GM18502 (cell line): ENCODE data around the gene TBKBP1.
A peak's percentile ranks its signal among the peaks of the same experiment; 100 is the strongest.

ENCODE experiments used
- ATAC-seq: cut with Tn5 transposase; IDR thresholded peaks from one replicate; pipeline ENCODE4 v1.9.1; 2021; ENCODE audit warnings: mild to moderate bottlenecking; ENCODE audit not compliant: unreplicated experiment, poor library complexity

Gene TBKBP1

DNA sequence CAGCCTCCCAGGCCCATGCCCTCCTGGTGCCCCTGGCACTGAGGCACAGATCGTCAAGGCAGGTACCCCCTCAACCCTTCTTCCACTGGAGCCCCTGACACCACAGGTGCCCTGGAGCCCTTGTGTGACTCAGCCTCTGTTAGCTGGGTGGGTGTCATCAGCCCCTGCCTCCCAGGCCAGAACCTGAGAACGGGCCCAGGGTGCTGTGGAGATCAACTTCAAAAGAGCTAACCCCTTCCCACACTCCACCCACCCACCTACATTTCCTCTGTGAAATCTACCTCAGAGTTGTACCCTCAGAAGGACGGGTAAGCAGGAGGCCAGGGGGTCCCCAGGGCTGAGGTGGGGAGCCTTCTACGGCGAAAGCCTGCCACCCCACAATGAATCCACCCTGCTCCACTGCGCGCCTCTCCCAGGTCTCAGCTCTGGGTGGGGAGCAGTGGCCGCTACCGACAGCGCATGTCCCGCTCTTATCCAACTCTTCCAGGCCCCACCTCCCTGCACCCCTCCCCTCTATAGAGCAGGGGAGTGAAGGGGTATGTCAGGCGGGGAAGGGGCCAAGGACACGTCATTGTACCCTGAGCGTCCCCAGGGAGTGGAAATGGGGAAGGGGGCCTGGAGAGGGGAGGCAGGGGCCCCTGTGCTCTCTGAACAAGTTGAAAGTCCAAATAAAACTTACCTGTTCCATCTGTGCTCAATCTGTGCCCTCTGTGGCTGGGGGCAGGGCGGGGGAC is 17.6 kb downstream of the TBKBP1 start:
- ATAC-seq, result no peak

- ATAC-seq, result no peak
Measured at GRCh38 chr17:47712330-47713023, 18.5 kb downstream of the TBKBP1 start.

GRCh38 chr17:47713980-47714700 is 20.2 kb downstream of the TBKBP1 start:
- ATAC-seq, result no peak

- no peak for ATAC-seq
Measured at GRCh38 chr17:47714773-47715396, 20.9 kb downstream of the TBKBP1 start.

GRCh38 chr17:47715669-47716325 is 21.8 kb downstream of the TBKBP1 start:
- no peak for ATAC-seq

GRCh38 chr17:47716375-47716774 is 22.4 kb downstream of the TBKBP1 start:
- no peak for ATAC-seq

DNA sequence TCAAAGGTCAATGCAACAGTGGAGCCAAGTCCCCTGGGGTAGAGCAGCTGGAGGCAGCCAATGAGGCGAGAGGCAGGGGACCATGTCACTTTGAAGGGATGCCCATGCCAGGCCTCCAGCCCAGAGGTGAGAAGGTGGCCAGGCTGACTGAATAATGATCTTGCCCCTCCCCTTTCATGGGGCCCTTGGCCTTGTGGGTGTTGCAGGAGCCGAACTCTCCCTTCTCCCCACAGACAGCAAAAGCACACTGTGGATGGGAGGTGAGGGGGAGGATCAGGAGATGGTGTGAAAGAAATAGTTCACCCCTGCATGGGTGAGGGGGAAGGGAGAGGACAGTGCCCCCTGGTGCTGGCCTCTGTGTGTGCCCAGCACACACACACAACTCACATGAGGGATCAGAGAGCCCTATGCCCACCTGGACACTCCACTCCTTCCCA is 23.3 kb downstream of the TBKBP1 start:
- no peak for ATAC-seq

- no peak for ATAC-seq
Measured at GRCh38 chr17:47717979-47718621, 24.1 kb downstream of the TBKBP1 start.

DNA sequence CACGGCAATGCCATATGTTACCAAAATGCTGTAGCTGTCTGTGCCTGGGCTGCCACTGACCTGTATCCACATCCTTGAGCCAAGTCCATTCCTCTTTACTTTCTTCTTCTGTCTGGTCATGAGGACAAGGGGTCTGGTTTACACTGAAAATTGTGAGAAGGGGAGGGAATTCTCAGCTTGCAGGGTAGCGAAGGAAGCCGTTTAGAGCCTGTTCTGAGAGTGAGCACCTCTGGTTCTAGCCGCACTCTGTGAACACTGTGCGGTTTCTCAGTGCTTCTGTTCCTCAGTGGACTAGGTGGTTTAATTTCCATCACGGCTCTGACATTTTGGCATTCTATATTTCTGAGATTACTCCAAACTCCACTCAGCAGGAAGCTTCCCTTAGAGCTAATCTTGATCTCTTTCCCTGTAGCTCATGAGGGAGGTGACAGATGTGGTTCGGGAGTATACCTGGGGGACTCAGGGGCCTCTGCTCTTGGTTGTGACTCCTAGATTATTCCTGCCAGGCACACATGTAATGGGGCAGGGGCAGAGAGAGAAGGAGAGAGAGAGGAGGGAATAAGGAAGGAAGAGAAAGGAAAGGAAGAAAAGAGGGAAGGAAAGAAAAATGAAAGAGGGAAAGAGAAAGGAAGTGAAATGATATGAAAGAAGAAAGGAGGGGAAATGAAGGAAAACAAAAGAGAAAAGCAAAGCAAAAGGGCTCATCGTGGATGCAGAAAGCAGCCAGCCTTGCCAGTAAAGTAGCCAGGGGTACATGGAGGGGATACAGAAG is 24.9 kb downstream of the TBKBP1 start:
- ATAC-seq, result no peak

GRCh38 chr17:47719411-47720152 is 25.6 kb downstream of the TBKBP1 start:
- ATAC-seq, result no peak

GRCh38 chr17:47720196-47720595 is 26.2 kb downstream of the TBKBP1 start:
- ATAC-seq, result no peak

GRCh38 chr17:47720754-47721533 is 27.0 kb downstream of the TBKBP1 start:
- peak; percentile 41 for ATAC-seq

GRCh38 chr17:47721725-47722124 is 27.8 kb downstream of the TBKBP1 start:
- no peak for ATAC-seq

DNA sequence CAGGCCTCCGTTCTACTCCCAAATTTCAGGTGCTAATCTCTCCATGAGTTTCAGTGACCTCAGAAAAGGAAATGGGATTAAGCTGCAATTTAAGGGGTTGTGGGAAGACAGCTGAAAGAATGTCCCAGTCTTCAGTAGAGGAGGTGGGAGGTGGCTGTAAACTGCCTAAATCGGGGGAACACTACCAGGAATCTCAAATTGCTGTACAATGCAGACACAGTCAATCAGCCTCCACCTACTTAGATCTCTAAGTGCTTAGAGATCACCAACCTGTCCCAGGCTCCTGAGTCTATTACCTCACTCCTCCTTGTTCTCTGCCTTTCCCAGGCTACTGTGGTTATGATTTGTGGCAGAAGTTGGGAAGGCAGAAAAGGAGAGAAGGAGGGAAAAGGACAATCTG is 30.7 kb downstream of the TBKBP1 start:
- no peak for ATAC-seq

DNA sequence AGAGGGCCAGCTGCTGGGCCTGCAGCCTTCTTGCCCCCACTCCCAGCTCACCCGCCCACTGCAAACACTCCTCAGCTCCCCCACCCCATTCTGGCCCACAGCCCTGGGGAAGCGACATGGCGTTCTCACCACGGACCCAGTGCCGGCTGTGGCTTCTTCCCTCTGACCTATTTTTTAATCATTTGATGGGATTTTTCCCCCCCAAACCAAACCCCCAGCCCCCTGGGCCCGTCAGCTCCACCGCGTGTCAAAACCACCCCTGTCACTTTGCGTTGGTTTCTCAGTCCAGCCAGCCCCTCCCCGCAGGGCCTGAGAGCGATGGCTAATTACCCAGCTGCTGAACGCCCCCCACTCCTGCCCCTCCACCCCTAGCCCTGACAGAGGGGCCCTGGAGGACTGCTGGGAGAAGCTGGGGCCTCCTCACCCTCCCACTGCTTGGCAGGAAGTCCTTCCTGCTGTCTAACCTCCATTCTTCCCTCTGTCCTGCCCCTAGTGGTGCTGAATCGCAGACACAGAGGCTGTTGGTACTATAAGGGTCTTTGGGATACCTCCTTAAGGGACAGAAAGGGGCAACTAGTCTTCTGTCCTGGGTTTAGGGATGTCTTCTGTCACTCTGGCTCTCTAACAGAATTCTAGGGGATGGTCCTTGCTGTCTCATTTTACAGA is 31.6 kb downstream of the TBKBP1 start:
- ATAC-seq, result no peak

DNA sequence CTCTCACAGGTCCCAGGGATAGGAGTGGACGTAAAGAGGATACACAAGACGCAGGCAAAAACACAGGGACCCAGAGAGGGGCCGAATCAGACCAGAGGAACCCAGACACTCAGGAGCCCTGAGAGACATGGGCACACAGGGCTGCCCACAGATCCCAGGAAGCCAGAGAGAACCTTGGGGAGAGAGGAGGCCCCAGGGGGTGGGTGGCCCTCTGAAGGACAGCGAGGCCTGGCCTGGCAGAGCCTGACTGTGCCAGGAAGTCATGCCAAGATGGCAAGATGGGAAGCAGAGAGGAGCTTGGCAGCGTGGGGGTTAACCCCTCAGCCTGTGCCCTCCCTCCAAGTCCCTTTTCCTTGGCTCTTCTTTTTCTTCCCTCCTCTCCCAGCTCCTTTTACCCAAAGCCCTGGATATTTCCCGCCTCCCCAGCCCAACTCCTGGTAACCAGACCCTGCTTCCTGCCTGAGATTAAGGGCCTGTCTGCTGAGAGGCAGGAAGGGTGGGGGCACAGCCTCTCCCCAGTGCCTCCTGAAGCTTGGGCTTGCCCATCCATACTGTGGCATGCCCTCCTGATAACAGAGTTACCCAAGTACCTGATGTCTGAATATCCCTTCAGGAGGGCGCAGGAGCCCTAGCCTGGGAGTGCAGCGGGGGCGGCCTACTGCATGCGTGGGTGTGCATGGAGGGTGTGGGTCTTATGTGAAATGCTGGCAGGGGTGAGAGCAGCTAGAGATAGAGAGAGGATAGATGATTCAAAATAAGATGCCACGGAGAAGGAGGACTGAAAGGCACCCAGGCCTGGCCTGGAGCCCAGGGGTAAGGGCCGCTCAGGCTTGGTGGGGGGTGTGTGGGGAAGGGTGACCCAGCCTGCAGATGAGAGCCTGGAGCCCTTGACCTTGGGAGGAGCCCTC is 33.1 kb downstream of the TBKBP1 start:
- no peak for ATAC-seq
